ENCODE data around the gene MCF2L. TPM values are rescaled to one million over a fixed set of nuclear protein-coding genes. Genes with fewer than 3 reads are reported as not detected.
"Not testable (repeated sequence)": the region's sequence is repeated elsewhere in the genome, so short reads cannot be mapped to it uniquely, and the experiment has no call there.

Gene MCF2L, protein sequence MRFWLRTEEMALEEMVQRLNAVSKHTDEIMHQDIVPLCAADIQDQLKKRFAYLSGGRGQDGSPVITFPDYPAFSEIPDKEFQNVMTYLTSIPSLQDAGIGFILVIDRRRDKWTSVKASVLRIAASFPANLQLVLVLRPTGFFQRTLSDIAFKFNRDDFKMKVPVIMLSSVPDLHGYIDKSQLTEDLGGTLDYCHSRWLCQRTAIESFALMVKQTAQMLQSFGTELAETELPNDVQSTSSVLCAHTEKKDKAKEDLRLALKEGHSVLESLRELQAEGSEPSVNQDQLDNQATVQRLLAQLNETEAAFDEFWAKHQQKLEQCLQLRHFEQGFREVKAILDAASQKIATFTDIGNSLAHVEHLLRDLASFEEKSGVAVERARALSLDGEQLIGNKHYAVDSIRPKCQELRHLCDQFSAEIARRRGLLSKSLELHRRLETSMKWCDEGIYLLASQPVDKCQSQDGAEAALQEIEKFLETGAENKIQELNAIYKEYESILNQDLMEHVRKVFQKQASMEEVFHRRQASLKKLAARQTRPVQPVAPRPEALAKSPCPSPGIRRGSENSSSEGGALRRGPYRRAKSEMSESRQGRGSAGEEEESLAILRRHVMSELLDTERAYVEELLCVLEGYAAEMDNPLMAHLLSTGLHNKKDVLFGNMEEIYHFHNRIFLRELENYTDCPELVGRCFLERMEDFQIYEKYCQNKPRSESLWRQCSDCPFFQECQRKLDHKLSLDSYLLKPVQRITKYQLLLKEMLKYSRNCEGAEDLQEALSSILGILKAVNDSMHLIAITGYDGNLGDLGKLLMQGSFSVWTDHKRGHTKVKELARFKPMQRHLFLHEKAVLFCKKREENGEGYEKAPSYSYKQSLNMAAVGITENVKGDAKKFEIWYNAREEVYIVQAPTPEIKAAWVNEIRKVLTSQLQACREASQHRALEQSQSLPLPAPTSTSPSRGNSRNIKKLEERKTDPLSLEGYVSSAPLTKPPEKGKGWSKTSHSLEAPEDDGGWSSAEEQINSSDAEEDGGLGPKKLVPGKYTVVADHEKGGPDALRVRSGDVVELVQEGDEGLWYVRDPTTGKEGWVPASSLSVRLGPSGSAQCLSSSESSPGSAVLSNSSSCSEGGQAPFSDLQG
- 29.2 TPM for polyA plus RNA-seq (ENCODE audit: insufficient read length)
- long read RNA-seq, donor 1, partial matches to known transcripts = 5 of 8 reads
- long read RNA-seq, donor 1, other reads (novel, unspliced or antisense) = 0 of 8 reads
- long read RNA-seq, donor 2, partial matches to known transcripts = 0 of 1 reads
- long read RNA-seq, donor 2, other reads (novel, unspliced or antisense) = 0 of 1 reads
- long read RNA-seq, donor 3, partial matches to known transcripts = 0 of 1 reads
- long read RNA-seq, donor 3, other reads (novel, unspliced or antisense) = 0 of 1 reads
- long read RNA-seq, donor 4 = 0 reads
- long read RNA-seq, donor 5, partial matches to known transcripts = 0 of 2 reads
- long read RNA-seq, donor 5, other reads (novel, unspliced or antisense) = 0 of 2 reads
- long read RNA-seq, donor 6 = 0 reads
- long read RNA-seq, donor 7, partial matches to known transcripts = 0 of 2 reads
- long read RNA-seq, donor 7, other reads (novel, unspliced or antisense) = 0 of 2 reads
- long read RNA-seq, donor 8, partial matches to known transcripts = 0 of 1 reads
- long read RNA-seq, donor 8, other reads (novel, unspliced or antisense) = 0 of 1 reads

DNA sequence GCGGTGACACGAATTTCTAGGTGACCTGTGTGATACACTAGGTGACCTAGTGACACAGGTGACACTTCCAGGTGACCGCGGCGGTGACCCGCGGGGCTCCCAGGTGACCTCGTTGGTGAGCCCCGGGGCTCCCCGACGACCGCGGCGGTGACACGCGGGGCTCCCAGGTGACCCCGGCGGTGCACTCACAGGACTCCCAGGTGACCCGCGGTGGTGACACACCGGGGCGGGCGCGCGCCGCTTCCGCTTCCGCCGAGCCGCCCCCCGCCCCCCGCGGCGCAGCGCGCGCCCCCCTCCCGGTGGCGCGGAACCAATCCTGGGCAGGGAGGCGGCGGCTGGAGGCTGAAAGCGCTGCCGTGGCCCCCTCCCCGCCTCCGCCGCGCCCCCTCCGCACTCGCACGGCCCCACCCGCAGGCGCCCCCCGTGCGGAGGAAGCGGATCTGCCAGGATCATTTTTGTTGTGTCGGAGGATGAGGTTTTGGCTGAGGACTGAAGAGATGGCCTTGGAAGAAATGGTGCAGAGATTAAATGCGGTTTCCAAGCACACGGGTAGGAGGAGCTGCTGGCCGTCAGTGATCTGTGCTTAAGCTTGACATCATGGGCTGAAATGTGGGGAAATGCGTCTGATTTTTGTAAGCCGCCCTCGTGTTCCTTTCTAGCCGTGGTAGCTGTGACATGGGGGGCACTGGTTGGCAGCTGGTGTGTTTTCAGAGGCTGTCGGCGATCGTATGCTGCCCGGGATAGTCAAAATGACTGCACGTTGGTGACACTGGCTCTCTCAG, at the start of gene MCF2L:
TSS of gene MCF2L (plus strand) at position 305 of the 782 bp plus-strand sequence. CDS start at position 471, 166 bp downstream.
- peak; percentile 64 for DNase-seq

DNA sequence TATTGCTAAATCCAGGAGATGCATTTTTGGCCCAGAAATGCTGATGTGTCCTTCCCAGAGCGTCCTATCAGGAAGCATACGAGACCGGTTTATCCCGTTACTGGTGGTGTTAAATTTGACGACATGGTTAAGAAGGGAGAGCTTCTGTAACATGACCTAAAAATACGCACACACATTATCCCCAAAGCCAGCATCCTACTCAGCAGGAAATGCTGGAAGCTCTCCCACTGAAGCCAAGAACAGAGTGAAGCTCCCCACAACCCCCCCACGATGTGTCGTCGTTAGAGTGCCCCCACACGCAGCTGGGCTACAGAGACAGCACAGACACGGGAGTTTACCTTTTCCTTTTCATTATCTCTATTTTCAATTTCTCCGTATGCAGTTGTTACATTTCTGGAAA, 45.1 kb upstream of the MCF2L start:
- no peak for DNase-seq

DNA sequence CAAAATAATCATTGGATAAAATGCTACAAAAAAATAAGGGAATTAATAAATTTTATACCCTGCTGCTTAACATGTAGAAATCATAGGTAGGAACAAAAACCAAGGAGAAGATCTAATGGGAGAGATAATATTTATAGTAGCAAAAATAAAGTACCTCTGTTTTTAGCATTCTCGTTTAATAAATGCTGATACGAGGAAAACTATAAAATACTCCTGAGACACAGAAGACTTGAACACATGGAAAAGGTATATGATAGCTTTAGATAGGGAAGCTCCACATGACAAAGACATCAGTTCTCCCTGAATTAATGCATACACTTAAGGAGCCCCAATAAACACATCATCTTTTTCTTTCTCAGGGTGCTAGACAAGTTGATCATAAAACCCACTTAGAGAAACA, 44.6 kb upstream of the MCF2L start:
- DNase-seq = no peak

DNA sequence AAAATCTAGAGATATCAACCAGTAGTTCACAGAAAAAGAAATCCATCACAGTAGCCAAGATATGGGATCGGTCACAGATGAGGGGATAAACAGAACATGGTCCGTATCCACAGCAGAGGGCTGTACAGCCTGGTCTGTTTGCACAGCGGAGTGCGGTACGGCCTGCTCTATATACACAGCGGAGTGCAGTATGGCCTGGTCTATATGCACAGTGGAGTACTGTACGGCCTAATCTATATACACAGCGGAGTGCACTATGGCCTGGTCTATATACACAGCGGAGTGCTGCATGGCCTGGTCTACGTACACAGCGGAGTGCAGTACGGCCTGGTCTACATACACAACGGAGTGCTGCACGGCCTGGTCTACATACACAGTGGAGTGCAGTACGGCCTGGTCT, 43.0 kb upstream of the MCF2L start:
- DNase-seq = no peak

DNA sequence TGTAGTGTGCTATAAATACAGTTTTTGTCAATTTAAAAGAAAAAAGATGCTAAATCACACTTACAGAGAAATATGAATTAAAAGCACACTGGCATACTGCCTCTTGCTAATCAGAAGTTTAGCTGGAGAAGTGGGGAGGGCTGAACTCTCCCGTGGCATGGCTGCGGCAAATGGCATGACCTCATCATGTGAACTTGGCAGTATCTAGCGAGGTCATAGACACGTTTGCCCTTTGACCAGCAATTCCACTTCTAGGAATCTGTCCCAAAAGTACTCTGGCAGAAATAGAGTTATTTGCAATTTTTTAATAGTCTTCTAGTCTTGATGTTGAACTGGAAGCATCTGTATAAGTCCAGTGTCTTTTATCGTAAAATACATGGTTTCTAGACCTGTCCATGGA, 42.0 kb upstream of the MCF2L start:
- DNase-seq = no peak

DNA sequence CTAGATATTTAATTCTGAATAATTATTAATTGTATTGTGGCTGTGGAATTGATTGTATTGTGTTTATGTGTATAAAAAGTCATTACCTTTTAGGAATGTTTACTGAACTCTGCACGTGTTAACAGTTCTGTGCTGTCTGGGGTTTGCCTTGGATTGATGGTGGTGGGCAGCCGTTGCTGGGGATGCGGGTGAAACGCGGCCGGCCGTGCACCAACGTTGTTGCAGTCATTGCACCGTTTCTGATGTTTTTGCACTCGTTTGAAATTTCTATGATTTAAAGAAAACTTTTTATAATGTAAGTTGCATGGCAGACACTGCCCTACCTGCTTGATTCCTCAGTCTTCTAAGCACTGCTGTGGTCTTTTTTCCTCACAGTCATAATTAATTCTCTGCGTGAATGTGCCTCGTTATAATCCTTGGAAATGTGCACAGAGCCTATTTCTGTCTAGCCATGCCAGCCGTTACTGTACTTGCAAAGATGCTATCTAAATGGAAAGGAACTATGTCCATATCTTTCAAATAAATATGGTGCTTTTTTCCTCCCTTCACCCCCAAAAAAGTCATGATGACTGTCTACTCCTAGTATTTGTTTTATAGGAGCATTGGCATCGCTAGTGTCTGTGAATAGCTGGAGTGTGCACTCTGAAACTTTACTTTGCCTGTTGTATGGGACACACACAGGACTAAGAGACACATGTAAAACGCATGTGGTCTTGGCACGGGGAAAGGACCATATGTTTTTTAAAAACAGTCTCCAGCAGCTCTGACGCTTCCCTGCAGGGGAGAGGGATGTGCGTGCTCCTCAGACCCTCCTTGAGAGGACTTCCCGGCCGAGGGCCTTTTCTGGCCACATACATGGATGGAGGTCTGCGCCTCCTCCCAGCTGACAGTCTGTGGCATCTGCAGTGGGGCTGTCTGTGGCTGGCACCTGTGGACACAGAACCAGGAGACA, 40.7 kb upstream of the MCF2L start:
- DNase-seq = no peak

DNA sequence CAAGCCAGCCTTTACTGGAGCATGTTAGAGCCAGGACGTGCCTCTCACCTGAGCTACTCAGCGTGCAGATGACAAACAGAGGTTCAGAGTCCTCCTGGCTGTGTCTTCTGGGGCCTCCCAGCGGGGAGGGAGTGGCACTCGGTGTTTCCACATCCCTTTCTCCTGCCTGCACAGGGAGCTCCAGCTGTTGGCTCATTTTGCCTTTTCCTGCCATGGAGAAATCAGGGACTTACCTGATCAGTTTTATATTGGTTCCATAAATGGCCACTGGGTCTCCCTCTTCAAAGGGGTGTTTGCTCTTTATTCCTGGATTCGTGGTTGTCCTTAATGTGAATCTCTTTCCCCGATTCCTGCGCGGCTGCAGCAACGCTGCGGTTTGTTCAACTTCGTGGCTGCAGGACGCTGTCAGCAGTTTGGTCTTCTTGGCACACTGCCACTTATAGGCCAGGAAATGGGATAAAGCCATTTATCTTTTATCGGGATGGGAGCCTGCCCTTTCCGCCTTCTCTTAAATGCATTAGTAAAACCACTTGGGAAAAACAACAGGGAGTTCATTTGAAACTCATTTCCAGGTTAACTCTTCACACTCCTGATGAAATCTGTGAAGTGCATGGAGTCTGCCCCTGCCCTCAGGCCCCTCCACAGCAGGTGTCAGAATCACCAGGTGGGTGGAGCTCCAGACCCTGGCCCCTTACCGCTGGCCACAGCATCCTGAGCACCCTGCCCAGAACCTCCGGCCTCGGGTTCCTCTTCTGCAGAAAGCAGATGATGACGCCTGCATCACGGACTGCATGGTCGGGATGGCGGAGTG, 39.8 kb upstream of the MCF2L start:
- no peak for DNase-seq

DNA sequence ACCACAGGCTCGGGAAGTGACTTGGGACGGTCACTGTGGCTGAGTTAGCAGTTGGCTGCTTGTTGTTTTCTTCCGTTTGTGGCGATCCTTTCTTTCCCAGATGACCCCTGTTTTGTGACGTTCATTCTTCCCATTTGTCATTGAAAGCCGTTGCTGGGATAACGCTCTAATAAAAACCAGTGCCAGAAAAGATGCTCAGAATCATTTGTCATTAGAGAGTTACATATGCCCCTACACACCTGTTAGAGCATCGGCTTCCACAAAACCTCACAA, 39.3 kb upstream of the MCF2L start:
- no peak for DNase-seq

DNA sequence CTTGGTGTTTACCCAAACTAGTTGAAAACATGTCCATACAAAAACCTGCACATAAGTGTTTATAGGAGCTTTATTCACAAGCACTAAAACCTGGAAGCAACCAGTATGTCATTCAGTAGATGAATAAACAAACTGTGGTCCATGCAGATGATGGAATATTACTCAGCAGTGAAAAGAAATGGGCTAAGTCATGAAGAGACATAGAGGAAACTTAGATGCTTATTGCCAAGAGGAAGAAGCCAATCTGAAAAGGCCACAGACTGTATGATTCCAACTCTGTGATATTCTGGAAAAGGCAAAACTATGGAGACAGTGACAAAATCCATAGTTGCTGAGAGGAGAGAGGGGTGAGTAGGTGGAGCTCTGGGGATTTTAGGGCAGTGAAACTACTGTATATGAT, 38.8 kb upstream of the MCF2L start:
- no peak for DNase-seq

DNA sequence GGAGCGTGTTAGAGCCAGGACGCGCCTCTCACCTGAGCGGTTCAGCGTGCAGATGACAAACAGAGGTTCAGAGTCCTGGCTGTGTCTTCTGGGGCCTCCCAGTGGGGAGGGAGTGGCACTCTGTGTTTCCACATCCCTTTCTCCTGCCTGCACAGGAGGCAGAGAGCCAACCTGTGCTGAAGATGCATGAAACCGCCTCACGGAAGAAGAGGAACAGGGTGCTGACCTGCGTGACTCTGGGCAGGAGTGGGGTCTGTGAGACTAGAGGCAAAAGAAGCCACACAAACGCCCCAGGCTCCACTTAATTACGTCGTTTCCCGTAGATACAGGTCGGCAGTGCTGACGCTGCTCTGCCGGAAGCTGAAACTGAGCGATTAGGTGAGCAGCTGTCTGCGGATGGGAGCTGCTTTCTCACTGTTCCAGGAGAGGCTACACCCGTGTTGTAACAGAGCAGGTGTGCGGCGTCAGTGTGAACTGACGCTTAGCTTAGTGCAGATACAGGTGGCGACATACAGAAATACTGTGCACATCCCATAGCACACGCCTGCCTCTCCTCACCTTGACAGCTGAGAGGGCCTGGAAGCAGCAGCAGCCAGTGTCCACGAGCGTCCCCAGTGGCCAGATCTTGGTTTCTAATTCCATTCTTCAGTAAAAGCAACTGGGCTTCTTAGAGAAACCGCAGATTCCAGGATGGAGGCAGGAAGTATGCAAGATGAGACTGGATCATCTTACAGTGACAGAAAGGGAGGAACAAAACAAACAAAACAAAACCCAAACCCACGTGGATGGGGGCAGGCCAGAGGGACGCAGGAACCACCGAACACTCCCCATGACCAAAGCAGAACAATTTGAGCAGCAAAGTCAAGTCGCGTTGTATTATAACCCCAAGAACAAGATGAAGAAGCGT, 37.7 kb upstream of the MCF2L start:
- DNase-seq = peak; percentile 86

DNA sequence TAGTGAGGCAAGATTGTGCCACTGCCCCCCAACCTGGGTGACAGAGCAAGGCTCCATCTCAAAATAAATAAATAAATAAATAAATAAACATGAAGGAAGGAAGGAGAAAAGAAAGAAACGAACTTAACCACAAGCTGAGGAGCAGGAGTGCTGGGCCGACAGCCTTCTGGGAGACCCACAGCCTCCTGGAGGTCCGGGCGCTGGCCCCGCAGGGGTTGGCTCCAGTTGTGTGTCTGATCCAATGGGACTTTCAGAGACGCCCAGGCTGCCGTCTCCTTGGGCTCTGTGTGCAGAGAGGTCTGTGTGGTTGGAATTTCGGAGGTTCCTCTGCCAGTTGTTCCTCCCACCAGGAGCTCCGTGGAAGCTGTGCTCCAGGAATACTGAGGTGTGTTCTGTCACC, 36.0 kb upstream of the MCF2L start:
- no peak for DNase-seq

DNA sequence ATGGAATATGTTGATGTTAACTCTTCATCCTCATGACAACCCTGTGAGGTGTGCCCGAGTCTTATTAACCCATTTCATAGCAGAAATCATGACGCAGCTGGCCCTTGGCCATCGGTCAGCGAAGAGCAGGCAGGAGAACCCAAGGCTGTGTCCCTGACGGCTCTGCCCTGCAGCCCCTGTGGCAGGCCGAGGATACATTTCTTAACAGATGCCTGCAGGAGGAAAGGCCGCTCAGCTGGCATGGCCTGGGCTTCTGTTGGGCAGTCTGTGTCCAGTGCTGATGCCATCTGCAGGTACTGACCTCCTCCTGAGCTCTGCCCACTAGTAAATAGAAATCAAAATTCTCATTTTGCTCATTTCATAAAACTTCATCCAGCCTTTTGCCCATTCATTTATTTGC, 35.4 kb upstream of the MCF2L start:
- no peak for DNase-seq

DNA sequence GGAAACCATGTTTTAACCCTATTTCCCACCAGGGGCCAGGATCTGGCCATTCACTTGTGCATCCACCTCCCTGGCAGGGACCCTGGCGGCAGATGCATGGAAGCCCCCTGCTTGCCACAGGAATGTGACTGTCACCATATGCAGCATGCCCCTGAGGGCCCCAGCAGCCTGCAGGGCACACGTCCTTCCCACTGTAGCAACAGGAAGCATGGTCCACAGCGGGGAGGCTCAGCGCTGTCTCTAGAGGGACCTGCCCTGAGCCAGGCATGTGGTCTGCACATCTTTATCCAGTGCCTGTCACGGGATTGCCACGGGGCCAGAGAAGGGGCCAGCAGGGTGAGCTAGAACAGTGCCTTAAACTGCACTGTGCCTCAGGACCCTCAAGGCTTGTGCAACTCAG, 34.9 kb upstream of the MCF2L start:
- no peak for DNase-seq

DNA sequence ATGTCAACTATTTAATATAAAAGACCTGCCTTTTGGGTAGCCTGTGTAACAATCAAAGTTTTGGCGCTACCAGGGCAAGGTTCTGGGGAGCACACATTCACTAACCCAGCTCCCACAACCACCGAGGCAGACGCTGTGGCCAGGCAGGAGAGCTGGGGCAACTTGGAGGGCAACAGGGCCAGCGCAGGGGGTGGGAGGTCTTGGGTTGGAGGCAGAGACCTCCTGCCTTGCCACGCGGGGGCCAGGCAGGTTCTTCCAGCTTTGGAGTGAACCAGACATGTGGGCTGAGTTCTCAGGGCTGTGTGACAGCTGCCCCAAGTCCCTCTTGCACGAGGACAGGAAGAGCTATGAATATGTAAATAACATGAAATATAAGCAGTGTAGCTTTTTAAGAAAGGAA, 30.3 kb upstream of the MCF2L start:
- no peak for DNase-seq

DNA sequence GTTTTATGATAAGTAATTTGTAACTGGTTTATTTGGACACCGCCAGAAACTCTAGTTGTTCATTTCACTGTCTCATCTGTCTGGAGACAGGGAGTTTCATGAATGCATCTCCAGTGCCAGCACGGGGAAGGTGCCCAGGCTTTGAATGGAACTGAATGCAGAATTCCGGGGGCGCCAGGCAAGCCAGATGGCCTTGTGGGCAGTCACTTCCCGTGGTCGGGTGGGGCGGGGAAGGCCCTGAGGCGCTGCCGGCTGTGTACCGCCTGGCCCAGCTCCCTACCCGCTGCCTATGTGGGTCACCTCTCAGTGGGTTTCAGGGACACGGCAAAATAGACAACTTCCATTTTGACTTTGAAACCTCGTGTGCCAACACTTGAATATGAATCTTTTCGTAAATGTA, 28.8 kb upstream of the MCF2L start:
- no peak for DNase-seq

DNA sequence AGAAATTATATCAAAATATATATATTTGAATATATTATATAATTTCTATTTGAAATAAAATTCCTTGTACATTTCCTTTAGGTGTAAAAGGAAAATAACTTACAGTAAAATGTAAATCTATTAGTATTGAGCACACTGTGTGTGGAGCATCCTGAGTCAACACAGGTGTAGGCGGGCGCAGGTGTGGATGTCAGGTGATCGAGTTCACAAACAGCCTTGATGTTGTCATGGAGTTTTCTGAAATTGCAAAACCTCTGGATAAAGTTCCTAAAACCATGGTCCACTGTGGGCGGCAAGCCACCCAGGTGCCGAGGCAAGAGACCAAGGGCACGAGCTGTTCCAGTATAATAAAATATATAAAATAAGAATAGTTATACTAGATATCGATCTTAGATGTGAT, 27.7 kb upstream of the MCF2L start:
- no peak for DNase-seq

DNA sequence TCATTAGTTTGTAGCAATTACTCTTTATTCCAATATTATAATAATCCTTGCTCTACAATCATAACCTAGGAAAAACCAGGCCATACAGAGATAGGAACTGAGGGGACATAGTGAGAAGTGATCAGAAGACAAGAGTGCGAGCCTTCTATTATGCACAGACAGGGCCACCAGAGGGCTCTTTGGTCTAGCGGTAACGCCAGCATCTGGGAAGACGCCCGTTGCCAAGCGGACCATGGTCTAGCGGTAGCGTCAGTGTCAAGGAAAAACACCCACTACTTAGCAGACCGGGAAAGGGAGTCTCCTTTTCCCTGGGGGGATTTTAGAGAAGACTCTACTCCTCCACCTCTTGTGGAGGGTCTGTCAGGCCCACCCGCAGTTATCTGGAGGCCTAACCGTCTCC, 27.2 kb upstream of the MCF2L start:
- not testable (repeated sequence) for DNase-seq
